DOHH2 (cell line): ENCODE measurements around the gene RAD51B.

Experiments
- H3F3A ChIP-seq: fragments of 200-600 bp; sonication (generic), shearing (Covaris generic); 2 replicates; pipeline ENCODE4 v1.6.0; 2016; ENCODE audit warnings: antibody characterized with exemption, mild to moderate bottlenecking; ENCODE audit not compliant: control insufficient read depth, insufficient read depth
- H3K27ac ChIP-seq: fragments of 200-600 bp; sonication (generic); 2 replicates; pipeline ENCODE4 v1.5.1; 2014; ENCODE audit warnings: low read depth, mild to moderate bottlenecking, low read length, moderate library complexity
- H3K27me3 ChIP-seq: fragments of 200-600 bp; sonication (generic); 2 replicates; pipeline ENCODE4 v1.6.1; 2014; ENCODE audit warnings: mild to moderate bottlenecking, low read length, mixed read lengths; ENCODE audit not compliant: control insufficient read depth
- H3K36me3 ChIP-seq: fragments of 200-600 bp; sonication (generic); 2 replicates; pipeline ENCODE4 v1.6.1; 2014; ENCODE audit warnings: mild to moderate bottlenecking, low read length, moderate library complexity, mixed read lengths; ENCODE audit not compliant: control insufficient read depth
- H3K4me1 ChIP-seq: fragments of 200-600 bp; sonication (generic); 2 replicates; pipeline ENCODE4 v1.6.1; 2014; ENCODE audit warnings: mild to moderate bottlenecking, low read length, mixed read lengths; ENCODE audit not compliant: control insufficient read depth
- H3K4me2 ChIP-seq: fragments of 200-600 bp; sonication (generic); 2 replicates; pipeline ENCODE4 v1.6.0; 2014; ENCODE audit warnings: mild to moderate bottlenecking, low read length, moderate library complexity
- H3K4me3 ChIP-seq: fragments of 200-600 bp; sonication (generic); 2 replicates; pipeline ENCODE4 v1.5.1; 2014; ENCODE audit warnings: mild to moderate bottlenecking, low read length, mixed read lengths
- H3K79me2 ChIP-seq: fragments of 200-600 bp; sonication (generic); 2 replicates; pipeline ENCODE4 v1.6.1; 2014; ENCODE audit warnings: mild to moderate bottlenecking, low read length, mixed read lengths; ENCODE audit not compliant: control insufficient read depth
- H3K9me2 ChIP-seq: fragments of 200-600 bp; sonication (generic); replicated peaks from 2 replicates; pipeline ENCODE4 v1.6.1; 2014; ENCODE audit warnings: mild to moderate bottlenecking, low read length, mixed read lengths; ENCODE audit not compliant: control insufficient read depth
- H3K9me3 ChIP-seq: fragments of 200-600 bp; sonication (generic); 2 replicates; pipeline ENCODE4 v1.6.1; 2014; ENCODE audit warnings: antibody characterized with exemption, low read length, mixed read lengths; ENCODE audit not compliant: control insufficient read depth, insufficient read depth
- H4K20me1 ChIP-seq: fragments of 200-600 bp; sonication (generic); 2 replicates; pipeline ENCODE4 v1.6.0; 2014; ENCODE audit warnings: low read depth, mild to moderate bottlenecking, antibody characterized with exemption, low read length, moderate library complexity; ENCODE audit not compliant: control insufficient read depth, insufficient read depth
- CTCF ChIP-seq: fragments of 200-600 bp; sonication (generic); IDR thresholded peaks from one replicate; pipeline ENCODE4 v1.5.1; 2014; ENCODE audit warnings: antibody characterized with exemption, mild to moderate bottlenecking, low read depth, low read length; ENCODE audit not compliant: poor library complexity, severe bottlenecking
- EZH2phosphoT487 ChIP-seq: fragments of 200-600 bp; sonication (generic); IDR thresholded peaks from 2 replicates; pipeline ENCODE4 v1.6.1; 2017; ENCODE audit warnings: borderline replicate concordance, mild to moderate bottlenecking, antibody characterized with exemption, low read length, moderate library complexity, mixed read lengths

The RAD51B gene

DNA sequence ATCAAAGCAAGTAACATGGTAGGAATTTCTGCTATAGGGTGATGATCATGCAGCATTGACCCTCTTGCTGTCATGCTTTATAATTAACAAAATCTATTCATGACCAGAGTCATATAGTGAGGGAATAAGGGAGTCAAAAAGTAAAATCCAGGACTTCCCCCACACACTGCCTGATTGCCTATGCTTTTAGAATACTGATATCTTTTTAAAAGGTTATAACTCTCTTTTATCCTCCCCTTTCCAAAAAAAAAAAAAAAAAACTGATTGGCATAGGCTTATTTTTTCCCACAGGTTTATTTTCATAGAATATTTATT is 921.9 kb downstream of the RAD51B start:
- Histone ChIP-seq H3K79me2 (no peaks in the 10 kb centered on the region), H3K27ac (0 out of 2 replicates have a peak overlapping the region, but pooled peaks have one; percentile 10), H3K9me2 (no peaks in the 10 kb centered on the region), H3K4me1 (peaks cover 38% of the 10 kb centered on the region), H3K4me3 (no peak overlapping the region; the same call in 1 of the 2 replicates), H3K27me3 (no peaks in the 10 kb centered on the region), H3K36me3 (no peaks in the 10 kb centered on the region), H3K4me2 (peak overlapping the region; percentile 40), H4K20me1 (no peaks in the 10 kb centered on the region), H3F3A (peaks cover 3% of the 10 kb centered on the region), H3K9me3 (peaks cover 11% of the 10 kb centered on the region)
- no peak for TF ChIP-seq EZH2phosphoT487
- TF ChIP-seq CTCF: no peak

DNA sequence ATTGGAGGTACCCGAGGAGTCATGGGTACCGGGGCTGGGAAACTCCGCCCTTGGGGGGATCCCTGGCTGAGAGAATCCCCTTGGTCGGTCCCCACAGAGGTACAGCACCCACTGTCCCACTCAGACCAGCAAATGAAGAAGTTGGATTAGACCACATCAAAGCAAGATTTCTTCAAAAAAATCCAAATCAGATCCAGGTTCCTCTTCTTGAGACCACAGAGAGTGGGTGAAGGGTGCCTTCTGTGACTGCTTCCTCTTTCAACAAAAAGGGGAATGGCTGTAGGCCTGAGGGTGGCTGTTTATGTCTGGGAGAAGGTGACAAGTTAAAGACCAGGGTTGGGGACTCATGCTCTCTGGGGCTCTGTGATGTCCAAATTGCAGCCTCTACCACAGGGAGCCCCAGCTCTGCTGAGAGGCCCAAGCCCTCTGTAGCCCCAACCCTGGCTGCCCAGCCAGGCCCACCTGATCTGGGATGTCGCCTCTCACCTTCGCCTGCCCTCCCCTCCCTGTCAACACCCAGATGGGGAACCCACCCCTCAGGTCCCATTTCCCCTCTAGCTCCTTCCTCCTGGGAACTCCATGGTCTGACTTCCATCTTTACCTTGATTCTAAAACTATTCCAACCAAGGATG is 922.4 kb downstream of the RAD51B start:
- Histone ChIP-seq H3K27ac (peak overlapping the region; percentile 10; the same call in 1 of the 2 replicates), H3K9me3 (peaks cover 11% of the 10 kb centered on the region), H3K79me2 (no peaks in the 10 kb centered on the region), H3K4me1 (peaks cover 33% of the 10 kb centered on the region), H4K20me1 (no peaks in the 10 kb centered on the region), H3K4me2 (peak overlapping the region; percentile 40), H3F3A (peaks cover 3% of the 10 kb centered on the region), H3K9me2 (no peaks in the 10 kb centered on the region), H3K36me3 (no peaks in the 10 kb centered on the region), H3K4me3 (no peak overlapping the region), H3K27me3 (no peaks in the 10 kb centered on the region)
- TF ChIP-seq EZH2phosphoT487 (no peak), CTCF (no peak)

DNA sequence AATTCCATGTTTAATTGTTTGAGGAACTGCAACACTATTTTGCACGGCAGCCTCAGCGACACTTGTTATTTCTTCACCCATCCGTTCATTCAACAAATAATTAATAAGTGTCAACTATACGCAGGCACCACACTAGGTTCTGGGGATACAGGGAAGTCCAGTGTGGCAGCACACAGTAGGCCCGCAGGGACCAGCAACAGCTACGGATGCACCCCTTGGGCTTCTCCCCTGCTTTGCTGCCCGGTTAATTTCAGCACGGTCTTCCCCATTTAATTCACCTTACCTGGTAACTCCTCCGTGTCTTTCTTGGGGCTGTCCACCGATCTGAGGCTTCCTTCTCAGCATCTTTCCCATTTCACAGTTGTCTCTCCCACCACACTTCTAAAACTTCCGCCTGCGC is 925.0 kb downstream of the RAD51B start:
- TF ChIP-seq EZH2phosphoT487: no peak
- no peak for TF ChIP-seq CTCF
- H3K9me3 ChIP-seq: peaks cover 11% of the 10 kb centered on the region
- H3F3A ChIP-seq: peaks cover 3% of the 10 kb centered on the region
- H3K4me2 ChIP-seq: no peak overlapping the region
- no peaks in the 10 kb centered on the region for H3K9me2 ChIP-seq
- no peaks in the 10 kb centered on the region; the same call in 1 of the 2 replicates for H3K27me3 ChIP-seq
- H3K27ac ChIP-seq: no peak overlapping the region
- no peak overlapping the region for H3K4me3 ChIP-seq
- H3K4me1 ChIP-seq: peaks cover 28% of the 10 kb centered on the region
- H3K79me2 ChIP-seq: no peaks in the 10 kb centered on the region
- no peaks in the 10 kb centered on the region for H3K36me3 ChIP-seq
- no peaks in the 10 kb centered on the region for H4K20me1 ChIP-seq
